GM18520 (cell line): ENCODE data around the gene CEP120.
"Not testable (repeated sequence)": the region's sequence is repeated elsewhere in the genome, so short reads cannot be mapped to it uniquely, and the experiment has no call there.

ENCODE experiments used
- ATAC-seq: cut with Tn5 transposase; IDR thresholded peaks from one replicate; pipeline ENCODE4 v1.9.1; 2021; ENCODE audit not compliant: unreplicated experiment

The CEP120 gene

DNA sequence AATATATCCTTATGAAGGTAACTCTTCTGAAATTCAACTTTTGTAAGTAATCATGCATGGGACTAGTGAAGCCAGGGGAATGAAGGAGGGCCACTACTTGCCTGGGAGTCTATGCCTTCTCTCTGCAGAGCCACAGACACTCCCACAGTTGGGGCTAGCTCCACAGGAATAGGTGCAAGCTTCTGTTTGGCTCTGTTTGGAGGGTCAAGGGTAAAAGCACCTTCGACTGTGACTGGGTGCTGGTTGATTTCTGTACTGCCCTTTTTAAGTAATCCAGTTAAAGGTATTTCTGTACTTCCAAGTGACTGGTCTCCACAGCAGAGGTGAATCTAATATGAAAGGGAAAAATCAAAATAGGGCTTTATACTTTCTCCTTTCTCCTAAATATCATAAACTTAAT is 32.2 kb downstream of the CEP120 start:
- no peak for ATAC-seq

DNA sequence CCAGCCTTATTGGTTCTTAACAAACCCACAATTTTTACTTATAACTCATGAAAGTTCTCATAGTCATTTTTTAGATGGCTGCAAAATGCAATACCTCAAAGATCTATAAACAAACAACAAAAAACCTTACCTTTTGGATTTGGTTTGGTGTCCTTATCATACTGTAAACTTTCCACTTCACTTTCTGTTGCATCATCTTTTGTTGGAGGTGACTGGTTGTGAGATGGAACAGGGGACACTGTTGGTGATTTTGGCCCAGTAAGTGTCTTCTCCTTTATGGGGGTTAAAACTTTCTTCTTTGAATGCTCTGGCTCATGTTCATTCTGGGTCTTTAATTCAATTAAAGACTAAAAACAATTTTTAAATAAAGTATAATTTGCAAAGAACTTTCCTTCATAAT is 33.4 kb downstream of the CEP120 start:
- no peak for ATAC-seq

DNA sequence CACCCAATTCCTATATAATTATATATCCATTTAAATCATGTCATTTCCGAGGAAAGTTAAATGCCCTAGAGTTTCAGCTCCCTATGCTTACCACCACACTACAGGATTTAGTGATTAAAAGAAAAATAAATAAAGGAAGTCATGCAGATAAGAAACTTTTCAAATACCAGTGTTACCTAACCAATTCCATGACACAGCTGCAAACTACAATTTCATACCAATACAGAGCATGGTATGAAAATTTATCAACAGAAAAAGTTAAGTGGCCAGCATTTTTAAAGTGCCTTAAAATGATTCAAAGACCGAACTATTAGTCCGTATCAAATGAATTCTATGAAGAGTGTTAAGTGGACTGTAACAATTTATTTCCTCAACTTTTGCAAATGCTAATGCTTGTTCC is 35.9 kb downstream of the CEP120 start:
- no peak for ATAC-seq

DNA sequence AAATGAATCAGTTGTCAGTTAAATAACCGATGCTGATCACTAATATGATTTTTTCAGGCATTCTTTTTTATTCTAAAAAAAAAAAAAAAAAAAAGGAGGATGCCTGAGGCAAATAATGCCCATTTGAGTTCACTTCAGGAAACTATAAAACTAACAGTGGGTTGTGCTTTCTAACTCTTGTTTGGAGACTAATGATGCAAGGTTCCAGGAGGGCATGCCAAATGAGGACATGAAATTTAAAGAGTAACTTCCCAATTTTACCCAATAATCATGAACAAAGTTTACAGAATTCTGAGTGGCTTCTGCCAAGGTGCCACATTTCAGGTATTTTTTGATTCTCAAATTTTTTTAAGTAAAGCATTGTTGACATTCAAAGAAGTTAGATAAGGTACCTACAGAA is 41.0 kb downstream of the CEP120 start:
- no peak for ATAC-seq

DNA sequence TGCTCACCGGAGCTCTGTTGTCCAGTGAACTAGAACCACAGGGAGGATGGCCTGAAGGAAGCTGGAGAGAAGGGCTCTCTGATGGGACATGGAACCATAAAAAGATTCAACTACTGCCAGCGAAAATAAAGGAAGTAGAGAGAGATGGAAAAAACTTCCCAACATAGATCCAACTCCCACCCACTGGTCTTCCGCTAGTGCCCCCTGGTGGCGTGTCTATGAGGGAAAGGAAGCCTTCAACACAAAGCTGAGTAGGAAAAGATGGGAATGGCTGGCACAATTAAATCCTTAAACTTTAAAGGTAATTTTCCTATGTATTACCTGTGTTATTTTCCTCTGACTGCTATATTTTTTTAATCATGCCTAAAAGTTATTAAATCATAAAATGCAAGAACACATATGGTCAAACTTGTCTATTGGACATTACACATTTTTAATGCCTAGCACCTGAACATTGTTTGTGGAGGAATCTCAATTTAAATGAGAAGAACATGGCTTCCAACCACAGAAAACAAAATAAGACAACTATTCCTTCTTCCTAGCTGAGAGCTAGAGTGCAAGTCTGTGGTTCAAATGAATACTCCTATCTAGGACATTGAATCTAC is 51.5 kb downstream of the CEP120 start:
- no peak for ATAC-seq

DNA sequence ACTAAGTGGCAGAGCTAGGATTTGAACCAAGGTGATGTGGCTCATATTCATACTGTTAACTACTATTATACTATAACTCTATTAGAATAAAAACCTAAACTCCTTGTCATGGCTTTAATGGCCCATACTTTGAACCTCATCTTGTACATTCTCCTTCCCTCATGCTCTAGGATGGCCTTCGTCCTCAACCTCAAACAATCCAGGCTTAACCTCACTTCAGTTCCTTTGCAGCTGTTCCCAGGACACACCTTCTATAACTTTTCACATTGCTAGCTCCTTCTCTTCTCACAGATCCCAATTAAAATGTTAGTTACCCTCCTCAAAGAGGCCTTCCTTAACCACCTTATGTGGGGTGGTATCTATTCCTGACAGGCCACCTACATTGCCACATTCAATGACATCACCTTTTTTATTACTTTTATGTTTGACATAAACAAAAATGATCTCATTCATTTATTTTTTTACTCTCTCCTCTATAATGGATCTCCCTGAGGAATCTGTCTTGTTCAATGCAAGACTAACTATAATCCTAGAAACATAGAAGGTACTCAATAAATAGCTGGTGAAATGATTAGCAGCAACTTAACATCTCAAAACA is 53.7 kb downstream of the CEP120 start:
- no peak for ATAC-seq

DNA sequence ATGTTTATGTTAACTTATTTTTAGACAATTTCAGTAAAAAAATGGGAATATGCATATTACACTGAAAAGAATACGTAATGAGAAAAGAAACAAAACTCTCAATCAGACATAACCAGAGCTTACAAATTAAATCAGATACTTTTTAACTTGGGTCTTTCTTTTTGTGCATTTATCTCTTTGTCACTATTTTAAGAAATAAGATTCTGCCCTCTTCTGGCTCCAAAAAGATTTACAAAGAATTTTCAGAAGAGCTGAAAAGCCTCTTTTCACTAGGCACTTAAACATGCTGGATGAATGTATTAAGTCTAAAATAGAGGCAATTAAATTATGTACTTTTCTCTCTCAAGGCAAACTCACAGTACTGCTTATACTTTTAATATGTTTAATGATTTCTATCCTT is 55.5 kb downstream of the CEP120 start:
- no peak for ATAC-seq

DNA sequence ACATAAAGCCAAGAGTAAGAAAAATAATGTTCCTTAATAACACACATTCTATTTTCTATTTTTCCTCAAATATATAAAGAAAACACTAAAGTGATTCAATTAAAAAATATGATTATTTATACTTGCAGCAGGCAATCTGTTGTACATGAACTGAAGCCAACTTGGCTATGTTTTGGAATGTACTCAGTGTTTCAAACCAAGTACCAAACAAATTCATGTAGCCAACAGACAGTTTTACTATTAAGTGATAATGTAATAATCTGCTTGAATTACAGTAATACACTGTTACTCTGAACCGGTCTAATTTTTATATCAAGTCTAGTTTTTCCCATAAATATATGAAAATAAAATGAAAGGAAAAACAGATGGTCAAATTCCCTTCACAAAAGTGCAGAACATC is 58.0 kb downstream of the CEP120 start:
- no peak for ATAC-seq

DNA sequence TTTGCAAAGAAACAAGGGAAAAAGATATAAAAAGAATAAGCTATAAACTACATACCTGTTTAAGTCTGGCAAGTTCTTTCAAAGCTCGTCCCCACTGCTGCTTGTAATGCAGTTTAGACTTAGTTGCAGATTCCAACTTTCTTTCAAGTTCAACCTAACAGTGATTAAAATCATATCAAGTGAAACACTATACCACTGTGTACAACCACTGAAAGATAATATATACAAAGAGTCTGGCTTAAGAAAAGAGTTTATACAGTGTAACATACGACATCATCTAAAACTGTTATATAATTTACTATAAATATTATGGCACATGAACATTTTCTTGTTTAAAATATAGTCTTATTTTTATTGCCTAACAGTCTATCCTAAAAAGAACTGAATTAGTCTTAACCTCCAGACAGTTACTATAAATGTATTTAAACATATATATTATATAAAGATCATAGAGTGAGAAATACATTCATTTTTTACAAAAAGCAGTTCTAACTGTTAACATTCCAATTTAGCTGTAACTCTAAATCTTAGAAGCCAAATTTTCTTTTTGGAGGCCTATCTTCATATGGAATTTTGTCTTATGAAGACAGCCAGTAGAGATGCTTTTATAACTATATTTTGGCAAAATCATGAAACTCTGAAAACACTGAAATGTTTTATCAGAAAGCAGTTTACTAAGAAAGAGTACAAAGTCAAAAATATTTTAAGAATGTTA is 58.6 kb downstream of the CEP120 start:
- ATAC-seq = no peak

DNA sequence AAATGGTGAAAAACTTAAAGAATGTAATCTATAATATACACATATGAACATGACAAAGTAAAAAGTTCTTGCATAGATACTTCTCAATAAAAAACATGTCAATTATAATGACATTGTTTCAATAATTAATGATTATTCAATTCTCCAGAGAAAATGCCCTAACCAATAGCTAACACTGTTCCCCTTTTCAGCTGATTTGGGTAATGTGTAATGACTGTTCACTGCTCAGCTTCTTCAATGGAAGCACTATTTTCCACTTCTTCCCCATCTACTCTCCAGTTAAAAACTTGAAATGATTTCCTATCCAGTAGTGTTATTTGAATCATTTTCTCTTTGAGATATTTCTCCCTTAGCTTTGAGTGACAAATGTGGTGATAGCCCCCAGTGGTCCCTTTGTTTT is 62.3 kb downstream of the CEP120 start:
- no peak for ATAC-seq

DNA sequence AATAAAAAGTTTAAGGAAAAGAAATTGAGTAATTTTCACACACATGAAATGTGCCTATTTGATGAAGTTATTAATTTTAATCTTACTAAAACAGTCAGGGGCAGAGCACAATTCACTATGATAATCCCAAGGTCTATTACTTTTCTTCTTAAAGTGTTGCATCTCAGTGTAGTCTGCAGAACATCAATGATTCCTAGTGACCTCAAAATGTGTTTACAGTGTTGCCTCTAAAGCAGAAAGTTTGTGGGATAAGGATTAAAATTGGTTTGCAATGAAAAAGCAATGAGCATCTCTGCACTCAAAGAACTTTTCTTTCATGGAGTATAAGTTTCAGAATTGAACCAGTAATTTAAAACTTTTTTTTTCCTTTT is 63.0 kb downstream of the CEP120 start:
- ATAC-seq = no peak

DNA sequence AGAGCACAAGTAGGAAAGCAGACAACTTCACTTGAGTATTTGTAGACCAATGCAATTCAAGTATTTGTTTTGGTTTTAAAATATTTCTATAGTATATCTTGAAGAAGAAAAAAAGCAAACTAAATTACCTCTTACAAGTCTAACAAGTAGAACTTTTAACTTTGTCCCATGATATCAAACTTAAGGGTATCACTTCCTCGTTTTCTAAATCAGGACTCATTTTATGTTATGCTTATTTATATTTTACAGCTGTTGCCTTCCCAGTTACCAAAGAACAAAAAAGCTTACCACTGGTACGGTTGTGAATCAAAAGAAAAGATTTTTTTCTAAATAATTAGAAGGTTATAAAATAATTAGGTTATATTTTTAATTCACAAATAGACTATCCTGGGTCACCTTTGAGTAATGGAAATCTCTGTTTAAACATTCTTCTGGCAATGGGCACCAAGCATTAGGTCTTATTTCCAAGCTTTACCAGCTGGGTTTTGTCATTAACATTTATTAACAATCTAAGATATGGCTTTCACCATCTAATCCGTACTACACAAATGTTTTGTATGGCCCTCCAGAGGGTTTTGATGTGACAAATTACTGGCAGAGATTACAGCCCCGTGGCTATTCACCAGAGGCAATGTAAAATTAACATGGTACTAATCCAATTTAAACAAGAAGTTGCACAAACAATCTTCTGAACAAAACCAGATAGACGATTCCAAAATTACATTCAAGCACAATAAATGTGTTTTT is 63.6 kb downstream of the CEP120 start:
- ATAC-seq = no peak

DNA sequence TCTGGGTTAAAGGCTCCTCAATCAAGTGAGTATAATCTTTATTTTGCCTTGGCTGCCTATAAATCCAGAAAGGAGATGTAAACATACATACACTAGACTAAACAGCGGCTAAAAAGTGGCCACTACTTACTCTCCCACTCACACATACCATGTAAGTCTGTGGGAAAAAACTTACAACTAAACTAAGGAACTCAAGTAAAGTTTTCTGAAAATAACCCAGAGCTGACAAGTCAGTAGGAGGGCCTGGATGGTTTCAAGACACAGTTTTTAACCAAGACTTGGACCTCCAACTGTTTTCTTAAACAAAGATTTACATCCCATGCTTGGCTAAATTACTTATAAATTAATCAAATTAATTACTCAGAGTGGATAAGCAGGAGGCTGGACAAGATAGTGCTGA is 64.5 kb downstream of the CEP120 start:
- ATAC-seq = no peak

DNA sequence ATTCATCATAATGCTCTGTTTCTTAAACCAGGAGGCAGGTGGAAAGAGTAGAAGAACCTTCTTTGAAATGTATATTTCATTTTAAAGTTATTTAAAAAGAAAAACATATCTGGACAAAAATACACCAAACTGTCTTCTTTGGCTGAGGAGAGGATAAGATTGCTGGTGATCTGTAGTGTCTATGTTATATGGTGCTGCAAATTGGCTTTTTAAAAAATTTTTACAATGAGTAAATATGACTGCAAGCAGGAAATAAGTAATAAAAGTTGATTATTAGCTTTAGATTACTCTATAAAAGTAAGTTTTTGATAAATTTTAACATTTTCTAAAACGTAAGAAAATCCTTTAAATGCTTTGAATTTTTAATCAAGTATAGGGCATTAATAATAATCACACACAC is 64.9 kb downstream of the CEP120 start:
- no peak for ATAC-seq

DNA sequence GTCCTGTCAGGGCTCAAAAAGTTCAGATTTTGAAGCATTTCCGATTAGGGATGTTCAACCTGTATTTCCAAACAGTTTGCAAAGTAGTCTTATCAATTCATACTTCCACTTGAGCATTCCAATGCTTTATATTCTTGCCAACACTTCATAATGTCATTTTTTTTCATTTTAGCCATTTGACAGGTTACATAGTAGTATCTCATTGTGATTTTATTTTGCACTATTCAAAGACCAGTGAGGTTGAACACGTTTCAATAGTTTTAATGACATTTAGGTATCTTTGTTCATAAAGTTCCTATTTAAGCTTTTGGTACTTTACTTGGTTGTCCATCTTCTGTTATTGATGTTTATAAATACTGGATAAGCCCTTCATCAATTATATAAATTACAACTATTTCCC is 71.4 kb downstream of the CEP120 start:
- no peak for ATAC-seq

DNA sequence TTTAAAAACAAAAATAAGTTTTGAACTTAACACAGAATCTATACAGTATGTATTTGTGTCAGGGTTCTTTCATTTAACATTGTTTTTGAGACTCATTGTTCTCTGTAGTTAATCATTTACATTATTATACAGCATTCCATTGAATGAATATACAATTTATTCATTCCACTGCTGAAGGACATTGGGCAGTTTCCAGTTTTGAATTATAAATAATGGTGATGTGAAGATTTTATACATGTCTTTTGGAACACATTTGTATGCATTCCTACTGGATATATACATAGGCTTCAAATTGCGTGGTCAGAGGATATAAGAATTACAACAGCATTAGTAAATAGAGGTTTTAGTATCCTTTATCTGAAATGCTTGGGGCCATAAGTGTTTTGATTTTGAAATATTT is 72.0 kb downstream of the CEP120 start:
- ATAC-seq = no peak

DNA sequence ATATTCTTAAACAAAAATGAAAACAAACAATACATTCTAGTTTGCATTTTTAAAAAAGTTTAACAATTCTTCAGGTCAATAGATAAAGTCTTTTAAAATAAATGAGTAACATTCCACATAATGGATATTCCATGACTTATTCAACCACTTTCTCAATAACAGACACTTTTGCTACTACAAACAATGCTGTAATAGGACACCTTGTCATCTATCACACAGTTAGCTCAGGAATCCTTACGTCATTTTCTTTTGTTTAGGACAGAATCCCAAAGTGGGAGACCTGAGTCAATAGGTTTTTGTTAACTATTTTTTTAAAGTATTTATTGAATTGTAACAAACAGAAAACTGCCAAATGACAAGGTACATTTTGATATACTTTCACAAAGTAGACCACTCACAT is 72.5 kb downstream of the CEP120 start:
- ATAC-seq = no peak

DNA sequence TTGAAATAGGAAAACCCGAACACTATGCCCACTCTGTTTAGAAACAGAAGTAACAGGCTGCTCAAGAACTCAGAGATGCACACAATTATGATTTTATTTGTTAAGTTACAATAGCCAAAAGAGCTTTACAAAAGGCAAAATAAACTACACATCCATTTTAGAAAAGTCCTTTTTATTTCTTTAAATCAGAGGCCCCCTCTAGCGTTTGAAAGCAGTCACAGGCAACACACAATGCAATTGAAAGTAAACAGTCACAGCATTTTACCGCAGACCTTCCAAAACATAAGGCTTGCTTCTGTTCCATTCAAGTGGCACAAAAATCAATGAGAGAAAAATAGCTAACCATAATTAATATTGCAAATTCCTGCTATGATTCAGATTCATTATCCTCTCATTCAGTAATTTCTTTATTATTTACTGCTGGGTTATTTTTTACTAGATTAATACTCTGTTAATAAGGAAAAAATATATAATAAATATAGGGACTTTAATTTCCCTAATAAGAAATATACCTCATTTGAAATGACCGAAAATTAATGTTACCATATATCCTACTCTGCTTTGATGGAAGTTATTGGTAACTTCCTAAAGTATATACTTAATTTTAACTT is 78.3 kb downstream of the CEP120 start:
- ATAC-seq = no peak

DNA sequence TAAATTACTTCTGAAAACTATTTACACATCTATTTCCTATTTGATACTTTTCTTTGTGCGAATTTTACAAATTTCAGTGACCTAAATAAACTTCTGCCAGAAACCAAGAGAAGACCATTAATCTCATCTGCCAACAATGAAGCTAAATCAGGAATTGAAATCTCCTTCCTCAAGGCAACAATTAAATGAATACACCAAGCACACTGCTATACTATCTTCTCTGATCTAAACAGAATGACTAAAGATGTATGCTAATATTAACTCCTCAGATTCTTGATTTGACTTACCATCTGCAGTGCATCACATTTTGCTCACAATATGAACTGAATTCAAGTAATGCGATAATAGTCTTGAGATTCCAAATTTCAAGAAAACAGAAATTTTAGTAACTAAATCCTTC is 82.3 kb downstream of the CEP120 start:
- ATAC-seq = no peak

DNA sequence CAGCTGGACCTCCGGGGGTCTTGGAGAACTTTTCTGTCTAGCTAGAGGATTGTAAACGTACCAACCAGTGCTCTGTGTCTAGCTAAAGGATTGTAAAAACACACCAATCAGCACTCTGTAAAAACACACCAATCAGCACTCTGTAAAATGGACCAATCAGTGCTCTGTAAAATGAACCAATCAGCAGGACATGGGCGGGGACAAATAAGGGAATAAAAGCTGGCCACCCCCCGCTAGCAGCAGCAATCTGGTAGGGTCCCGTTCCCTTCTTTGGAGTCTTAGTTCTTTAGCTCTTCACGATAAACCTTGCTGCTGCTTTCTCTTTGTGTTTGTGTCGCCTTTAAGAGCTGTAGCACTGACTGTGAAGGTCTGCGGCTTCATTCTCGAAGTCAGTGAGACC is 114.8 kb downstream of the CEP120 start:
- ATAC-seq = not testable (repeated sequence)

DNA sequence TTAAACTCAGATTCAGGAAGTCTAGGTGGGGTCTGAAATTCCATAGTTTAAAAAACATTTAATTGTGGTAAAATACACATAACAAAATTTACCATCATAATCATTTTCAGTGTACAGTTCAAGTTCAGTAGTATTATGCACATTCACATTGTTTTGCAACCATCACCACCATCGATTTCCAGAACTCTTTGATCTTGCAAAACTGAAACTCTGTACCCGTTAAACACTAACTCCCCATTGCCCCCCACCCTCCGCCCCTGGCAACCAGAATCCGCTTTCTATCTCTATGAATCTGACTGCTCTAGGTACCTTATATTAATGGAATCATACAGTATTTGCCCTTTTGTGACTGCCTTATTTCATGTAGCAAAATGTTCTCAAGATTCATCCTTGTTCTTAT is 117.5 kb downstream of the CEP120 start:
- no peak for ATAC-seq
